MCF 10A (cell line): ENCODE measurements around the gene DNASE1L1. TPM values are rescaled to one million over a fixed set of nuclear protein-coding genes. Genes with fewer than 3 reads are reported as not detected.

Source experiments
- BruUV-seq: library from RNA; stranded (reverse); fragments of 400-500 nt; replicated peaks from 2 replicates; lab custom pipeline; 2021; lab: Mats Ljungman, UMichigan
- CTCF ChIA-PET: fragments of 300-600 bp; sonication (Branson Sonifier 250); formaldehyde crosslinking; extraction: SDS; loops from one replicate; lab custom pipeline; 2021; ENCODE audit warnings: antibody characterized with exemption, inconsistent platforms; lab: Yijun Ruan, JAX
- POLR2A ChIA-PET: fragments of 300-600, 350-650 bp; sonication (Branson Sonifier 250); formaldehyde crosslinking; extraction: SDS; loops from one replicate; lab custom pipeline; 2020; ENCODE audit warnings: antibody characterized with exemption, inconsistent platforms; lab: Yijun Ruan, JAX
- DNase-seq: peaks from one replicate; pipeline ENCODE4 v3.0.0-alpha.2; 2018; ENCODE audit not compliant: unreplicated experiment
- H3K27ac Mint-ChIP-seq: one replicate; pipeline ENCODE4 v1.8.0; 2022; ENCODE audit warnings: mild to moderate bottlenecking, low read depth, mixed read lengths; ENCODE audit not compliant: unreplicated experiment
- H3K27me3 Mint-ChIP-seq: one replicate; pipeline ENCODE4 v1.8.0; 2022; ENCODE audit warnings: mixed read lengths; ENCODE audit not compliant: insufficient read depth, unreplicated experiment
- H3K36me3 Mint-ChIP-seq: one replicate; pipeline ENCODE4 v1.8.0; 2022; ENCODE audit warnings: mild to moderate bottlenecking, moderate library complexity, mixed read lengths; ENCODE audit not compliant: insufficient read depth, unreplicated experiment
- H3K4me1 Mint-ChIP-seq: one replicate; pipeline ENCODE4 v1.8.0; 2022; ENCODE audit warnings: mixed read lengths; ENCODE audit not compliant: insufficient read depth, unreplicated experiment
- H3K4me3 Mint-ChIP-seq: one replicate; pipeline ENCODE4 v1.8.0; 2022; ENCODE audit warnings: mild to moderate bottlenecking, moderate library complexity, mixed read lengths; ENCODE audit not compliant: unreplicated experiment
- H3K9me3 Mint-ChIP-seq: one replicate; pipeline ENCODE4 v1.8.0; 2022; ENCODE audit warnings: mixed read lengths; ENCODE audit not compliant: unreplicated experiment
- intact Hi-C: fragments of 100-400 bp; cut with micrococcal nuclease; formaldehyde crosslinking; loops from 2 replicates; pipeline ENCODE4 v1.14.1; 2022
- total RNA-seq: library from RNA; stranded (reverse); gene quantifications from 2 replicates; pipeline ENCODE4 v1.2.3, GENCODE V29; 2022
- TF ChIP-seq, protein P1 (sequence below): fragments of 200-600 bp; IDR thresholded peaks from one replicate; pipeline ENCODE4 v1.8.0; 2022; ENCODE audit warnings: antibody characterized with exemption, mild to moderate bottlenecking; ENCODE audit not compliant: unreplicated experiment

Gene DNASE1L1
- total RNA-seq, 1 experiment from 2014 or later: 20.5 TPM

- H3K4me3 Mint-ChIP-seq: no peak overlapping the region
- peaks cover 5% of the 10 kb centered on the region for H3K36me3 Mint-ChIP-seq
- H3K9me3 Mint-ChIP-seq: no peaks in the 10 kb centered on the region
- TF ChIP-seq, protein P1, sequence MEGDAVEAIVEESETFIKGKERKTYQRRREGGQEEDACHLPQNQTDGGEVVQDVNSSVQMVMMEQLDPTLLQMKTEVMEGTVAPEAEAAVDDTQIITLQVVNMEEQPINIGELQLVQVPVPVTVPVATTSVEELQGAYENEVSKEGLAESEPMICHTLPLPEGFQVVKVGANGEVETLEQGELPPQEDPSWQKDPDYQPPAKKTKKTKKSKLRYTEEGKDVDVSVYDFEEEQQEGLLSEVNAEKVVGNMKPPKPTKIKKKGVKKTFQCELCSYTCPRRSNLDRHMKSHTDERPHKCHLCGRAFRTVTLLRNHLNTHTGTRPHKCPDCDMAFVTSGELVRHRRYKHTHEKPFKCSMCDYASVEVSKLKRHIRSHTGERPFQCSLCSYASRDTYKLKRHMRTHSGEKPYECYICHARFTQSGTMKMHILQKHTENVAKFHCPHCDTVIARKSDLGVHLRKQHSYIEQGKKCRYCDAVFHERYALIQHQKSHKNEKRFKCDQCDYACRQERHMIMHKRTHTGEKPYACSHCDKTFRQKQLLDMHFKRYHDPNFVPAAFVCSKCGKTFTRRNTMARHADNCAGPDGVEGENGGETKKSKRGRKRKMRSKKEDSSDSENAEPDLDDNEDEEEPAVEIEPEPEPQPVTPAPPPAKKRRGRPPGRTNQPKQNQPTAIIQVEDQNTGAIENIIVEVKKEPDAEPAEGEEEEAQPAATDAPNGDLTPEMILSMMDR: no peak
- no peaks in the 10 kb centered on the region for H3K4me1 Mint-ChIP-seq
- no TSS peak for BruUV-seq
- POLR2A ChIA-PET: interaction anchor here (0.6 to 4.3 kb wide), 3 partner anchors 17 to 63 kb away, joined by 3 to 31 read pairs (median 6); partner anchors contain the start of genes DNASE1L1, SLC10A3 and TAFAZZIN
- DNase-seq: no peak
- H3K27me3 Mint-ChIP-seq: peaks cover 15% of the 10 kb centered on the region
- H3K27ac Mint-ChIP-seq: no peak overlapping the region
- intact Hi-C loops: no loop called here
- CTCF ChIA-PET: interaction anchor here (0.6 kb wide), 1 partner anchor 55 kb away, joined by 3 read pairs; no protein-coding TSS in a partner anchor
Observed at GRCh38 chrX:154426916-154427770, 18.1 kb upstream of the DNASE1L1 start.

- no peak overlapping the region for H3K4me3 Mint-ChIP-seq
Observed at GRCh38 chrX:154420402-154420756, 11.3 kb upstream of the DNASE1L1 start.

DNA sequence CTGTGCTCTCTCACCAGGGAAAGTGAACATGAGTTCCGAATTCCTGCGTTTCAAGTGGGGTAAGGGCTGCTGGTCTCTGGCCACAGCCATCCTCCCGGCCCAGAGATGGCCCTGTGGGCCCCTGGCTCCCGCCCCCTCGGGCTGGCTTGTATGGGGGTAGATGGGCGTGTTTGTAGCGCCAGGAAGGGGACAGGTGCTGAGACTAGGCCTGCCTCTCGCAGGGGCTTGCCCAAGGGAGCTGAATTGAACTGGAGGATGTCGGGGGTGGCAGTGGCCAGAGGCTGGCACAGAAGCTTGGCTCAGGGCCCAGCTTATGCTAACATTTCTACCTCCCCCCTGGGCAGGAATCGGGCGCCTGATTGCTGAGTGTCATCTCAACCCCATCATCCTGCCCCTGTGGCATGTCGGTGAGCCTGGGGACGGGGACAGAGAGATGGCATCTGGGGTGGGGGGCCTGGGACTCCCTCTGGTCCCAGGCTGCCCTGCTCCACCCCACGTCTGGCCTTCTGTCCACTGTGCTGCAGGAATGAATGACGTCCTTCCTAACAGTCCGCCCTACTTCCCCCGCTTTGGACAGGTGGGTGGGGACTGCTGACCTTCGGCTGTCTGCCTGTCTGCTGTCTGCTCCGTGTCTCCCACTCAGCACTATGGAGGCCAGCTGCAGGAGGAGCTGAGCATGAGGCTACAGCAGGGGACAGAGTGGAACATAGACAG is 10.8 kb upstream of the DNASE1L1 start:
- Mint-ChIP-seq H3K27me3 (peaks cover 13% of the 10 kb centered on the region), H3K27ac (no peak overlapping the region), H3K4me1 (no peaks in the 10 kb centered on the region), H3K4me3 (no peak overlapping the region), H3K36me3 (peaks cover 8% of the 10 kb centered on the region), H3K9me3 (no peaks in the 10 kb centered on the region)
- TF ChIP-seq, protein P1: no peak
- no TSS peak for BruUV-seq
- ChIA-PET POLR2A (no interaction called here), CTCF (no interaction called here)
- no peak for DNase-seq
- intact Hi-C loops: no loop called here

More at GRCh38 chrX:154420402-154420756, 11.3 kb upstream of the DNASE1L1 start:
- POLR2A ChIA-PET: interaction anchor here (2.2 kb wide), 1 partner anchor 9 kb away, joined by 10 read pairs; the partner anchor contains the start of gene TAFAZZIN
- TF ChIP-seq, protein P1: no peak
- no peak for DNase-seq
- no peaks in the 10 kb centered on the region for H3K4me1 Mint-ChIP-seq
- H3K9me3 Mint-ChIP-seq: no peaks in the 10 kb centered on the region
- intact Hi-C loops: no loop called here
- H3K36me3 Mint-ChIP-seq: peaks cover 8% of the 10 kb centered on the region
- H3K27ac Mint-ChIP-seq: no peak overlapping the region
- BruUV-seq: no TSS peak
- CTCF ChIA-PET: no interaction called here
- peaks cover 13% of the 10 kb centered on the region for H3K27me3 Mint-ChIP-seq

GRCh38 chrX:154419189-154419588 is 10.1 kb upstream of the DNASE1L1 start:
- Mint-ChIP-seq H3K4me3 (no peak overlapping the region), H3K36me3 (peaks cover 8% of the 10 kb centered on the region), H3K27me3 (peaks cover 13% of the 10 kb centered on the region), H3K9me3 (no peaks in the 10 kb centered on the region), H3K27ac (no peak overlapping the region), H3K4me1 (no peaks in the 10 kb centered on the region)
- DNase-seq: no peak
- BruUV-seq: no TSS peak
- TF ChIP-seq, protein P1: no peak
- POLR2A ChIA-PET: no interaction called here
- CTCF ChIA-PET: no interaction called here
- intact Hi-C loops: no loop called here
